ENCODE data around the gene THAP5.
A peak's percentile ranks its signal among the peaks of the same experiment; 100 is the strongest.

Gene THAP5

DNA sequence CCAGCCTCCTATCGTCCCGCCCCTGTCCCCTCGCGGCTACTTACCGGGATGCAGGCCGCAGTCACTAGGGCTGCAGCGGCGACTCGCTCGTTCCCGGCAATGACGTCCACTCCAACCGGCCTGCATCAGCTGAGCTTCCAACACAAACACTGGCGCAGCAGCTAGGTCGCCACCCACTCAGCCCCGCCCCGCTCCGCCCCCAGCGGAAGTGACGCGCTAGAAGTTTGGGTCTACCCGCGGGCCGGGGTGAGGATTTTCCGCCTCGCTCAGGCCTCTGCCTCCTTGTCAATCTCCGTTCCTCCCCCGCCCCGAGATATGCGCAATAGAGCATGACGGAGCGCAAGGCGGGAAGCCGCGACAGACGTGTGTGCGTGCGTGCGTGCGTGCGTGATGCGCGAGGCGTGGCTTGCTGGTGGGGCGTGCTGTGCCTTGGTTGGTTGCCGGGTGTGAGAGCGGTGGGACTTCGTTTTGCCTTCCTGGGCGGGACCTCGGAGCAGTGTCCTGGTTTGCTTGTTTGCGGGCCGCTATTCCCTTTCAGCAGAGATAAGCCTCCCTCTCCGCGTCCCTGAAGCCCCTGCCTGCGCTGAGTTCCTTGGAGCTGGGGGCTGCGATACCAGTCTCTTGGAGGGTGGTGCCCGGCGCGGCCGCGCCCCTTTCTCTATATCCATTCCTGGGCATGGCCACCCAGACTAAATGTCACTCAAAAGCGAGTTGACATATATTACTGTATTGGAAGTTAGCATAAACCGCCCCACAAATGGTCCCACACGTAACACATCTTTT is 43.3 kb downstream of the THAP5 start, which contains the start of gene PNPLA8:
Gene PNPLA8 (minus strand): TSS at position 151 of the 783 bp plus-strand sequence. CDS start 10,644 bp downstream, outside the sequence.
- peak; percentile 97 for DNase-seq (ENCODE audit: low read depth)
- peak within 1 kb of the TSS; percentile 88 for H3K4me3 ChIP-seq (ENCODE audit: control insufficient read depth, low read depth, low read length)
- no peak for TF ChIP-seq CTCF (IDR thresholded peaks at IDR 0.05; ENCODE audit: control insufficient read depth, insufficient read depth, low read depth, low read length, missing control alignments)

DNA sequence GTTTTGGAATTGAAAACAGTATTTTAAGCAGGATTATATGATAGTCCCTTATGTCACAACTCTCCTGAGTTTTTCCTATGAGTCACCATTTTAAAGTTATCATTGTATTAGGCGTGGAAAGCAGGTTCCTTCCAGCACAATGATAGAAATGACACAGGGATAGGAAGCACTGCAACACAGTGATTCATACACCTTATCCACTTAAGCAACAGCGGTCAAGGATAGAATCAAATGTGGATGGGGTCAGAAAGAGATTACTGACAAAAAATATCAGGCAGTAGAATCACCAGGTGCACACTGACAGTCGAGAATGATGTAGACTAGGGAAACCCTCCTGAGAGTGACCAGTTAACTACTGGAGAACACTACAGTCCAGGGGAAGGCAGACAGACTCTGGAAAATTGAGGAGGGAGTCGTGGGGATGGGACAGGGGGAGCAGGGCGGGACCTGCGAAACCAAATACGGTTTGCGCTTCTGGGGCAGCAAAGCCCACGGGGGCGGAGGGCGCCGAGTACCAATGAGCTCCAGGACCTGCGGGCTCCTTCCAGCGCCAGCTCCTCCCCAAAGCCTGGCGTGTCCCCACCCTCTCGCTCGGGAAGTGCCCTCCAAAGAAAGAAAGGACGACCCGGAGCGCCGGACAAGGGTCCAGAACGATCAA is 44.0 kb downstream of the THAP5 start:
- H3K4me3 ChIP-seq (ENCODE audit: control insufficient read depth, low read depth, low read length): peak overlapping the region; percentile 88
- TF ChIP-seq CTCF (IDR thresholded peaks at IDR 0.05; ENCODE audit: control insufficient read depth, insufficient read depth, low read depth, low read length, missing control alignments): no peak
- peak; percentile 39 for DNase-seq (ENCODE audit: low read depth)

- TF ChIP-seq CTCF (IDR thresholded peaks at IDR 0.05; ENCODE audit: control insufficient read depth, insufficient read depth, low read depth, low read length, missing control alignments): no peak
- no peak overlapping the region for H3K4me3 ChIP-seq (ENCODE audit: control insufficient read depth, low read depth, low read length)
- no peak for DNase-seq (ENCODE audit: low read depth)
These were observed 46.7 kb downstream of the THAP5 start for GRCh38 chr7:108522780-108523179.

DNA sequence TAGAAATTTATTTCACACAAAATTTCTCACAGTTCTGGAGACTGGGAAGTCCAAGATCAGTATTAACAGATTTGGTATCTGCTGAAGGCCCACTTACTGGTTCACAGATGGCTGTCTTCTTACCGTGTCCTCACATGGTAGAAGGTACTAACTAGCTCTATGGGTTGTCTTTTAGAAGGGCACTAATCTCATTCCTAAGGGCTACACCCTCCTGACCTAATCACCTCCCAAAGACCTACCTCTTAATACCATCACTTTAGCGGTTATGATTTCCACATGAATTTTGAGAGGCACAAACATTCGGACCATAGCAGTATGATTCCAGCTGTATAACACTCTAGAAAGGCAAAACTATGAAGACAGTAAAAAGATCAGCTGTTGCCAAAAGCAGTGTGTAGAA is 51.6 kb downstream of the THAP5 start:
- no peak for DNase-seq (ENCODE audit: low read depth)
- TF ChIP-seq CTCF (IDR thresholded peaks at IDR 0.05; ENCODE audit: control insufficient read depth, insufficient read depth, low read depth, low read length, missing control alignments): no peak
- H3K4me3 ChIP-seq (ENCODE audit: control insufficient read depth, low read depth, low read length): no peak overlapping the region

DNA sequence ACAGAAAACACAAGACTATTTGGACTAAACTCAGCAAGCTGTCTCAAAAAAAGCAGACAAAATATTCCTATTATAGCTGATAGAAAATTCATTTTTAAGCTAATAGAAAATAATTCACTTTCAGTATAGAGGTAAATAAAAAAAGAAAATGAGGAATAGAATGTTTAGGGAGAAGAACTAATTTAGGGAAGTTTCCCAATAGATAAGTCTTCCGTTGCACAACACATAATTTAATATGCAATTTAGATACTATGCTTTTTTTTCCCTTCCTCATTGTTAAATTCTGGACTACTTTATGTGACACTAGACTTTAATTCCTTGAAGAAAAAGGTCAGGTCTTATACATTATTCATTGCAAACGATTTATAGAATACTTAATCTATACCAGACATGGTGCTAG is 53.9 kb downstream of the THAP5 start:
- no peak for TF ChIP-seq CTCF (IDR thresholded peaks at IDR 0.05; ENCODE audit: control insufficient read depth, insufficient read depth, low read depth, low read length, missing control alignments)
- no peak overlapping the region for H3K4me3 ChIP-seq (ENCODE audit: control insufficient read depth, low read depth, low read length)
- DNase-seq (ENCODE audit: low read depth): no peak

DNA sequence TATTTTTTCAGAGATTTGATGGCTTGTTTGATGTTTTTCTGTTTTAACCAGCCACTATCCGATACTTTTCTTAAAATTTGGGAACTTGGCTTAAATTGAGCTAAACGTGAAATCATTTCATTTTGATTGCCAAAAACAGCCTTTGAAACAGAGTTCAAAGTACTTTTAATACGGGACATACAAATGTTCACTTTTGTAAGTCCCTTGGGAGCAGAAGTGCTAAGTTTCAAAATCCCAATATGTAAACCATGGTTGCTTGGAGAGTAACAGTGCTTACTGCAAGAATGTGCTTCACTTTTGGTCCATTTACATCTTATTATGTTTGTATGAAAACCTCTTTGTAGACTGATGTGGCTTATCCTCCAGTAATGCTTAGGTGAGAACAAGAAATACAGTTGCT is 54.5 kb downstream of the THAP5 start:
- no peak for DNase-seq (ENCODE audit: low read depth)
- TF ChIP-seq CTCF (IDR thresholded peaks at IDR 0.05; ENCODE audit: control insufficient read depth, insufficient read depth, low read depth, low read length, missing control alignments): no peak
- H3K4me3 ChIP-seq (ENCODE audit: control insufficient read depth, low read depth, low read length): no peak overlapping the region

Data from AG09309 (cell line).